ENCODE measurements around the gene NRGN.
A peak's percentile ranks its signal among the peaks of the same experiment; 100 is the strongest.

NRGN gene

GRCh38 chr11:124739479-124740276, at the start of gene NRGN:
TSS of gene NRGN (plus strand) at chr11:124739942. CDS start at chr11:124740085, 143 bp downstream.
- peak; percentile 72 for DNase-seq

- no peak for DNase-seq
Measured at GRCh38 chr11:124693142-124693541, 46.6 kb upstream of the NRGN start.

GRCh38 chr11:124699547-124699946, 40.2 kb upstream of the NRGN start:
- DNase-seq: no peak

- no peak for DNase-seq
Measured at GRCh38 chr11:124700028-124700427, 39.7 kb upstream of the NRGN start.

- no peak for DNase-seq
Measured at GRCh38 chr11:124707829-124708228, 31.9 kb upstream of the NRGN start.

- no peak for DNase-seq
Measured at GRCh38 chr11:124712392-124712791, 27.4 kb upstream of the NRGN start.

GRCh38 chr11:124716591-124716990, 23.2 kb upstream of the NRGN start:
- no peak for DNase-seq

GRCh38 chr11:124717421-124717785, 22.3 kb upstream of the NRGN start:
- no peak for DNase-seq

- no peak for DNase-seq
Measured at GRCh38 chr11:124717786-124718651, 21.7 kb upstream of the NRGN start.

- no peak for DNase-seq
Measured at GRCh38 chr11:124718801-124719200, 20.9 kb upstream of the NRGN start.

GRCh38 chr11:124719534-124719933, 20.2 kb upstream of the NRGN start:
- DNase-seq: no peak

GRCh38 chr11:124722176-124722575, 17.6 kb upstream of the NRGN start:
- DNase-seq: no peak

- DNase-seq: no peak
Measured at GRCh38 chr11:124724979-124725718, 14.6 kb upstream of the NRGN start.

- DNase-seq: no peak
Measured at GRCh38 chr11:124725719-124726105, 14.0 kb upstream of the NRGN start.

GRCh38 chr11:124727474-124727873, 12.3 kb upstream of the NRGN start:
- DNase-seq: no peak

GRCh38 chr11:124728134-124728533, 11.6 kb upstream of the NRGN start:
- no peak for DNase-seq

- no peak for DNase-seq
Measured at GRCh38 chr11:124729571-124729970, 10.2 kb upstream of the NRGN start.

GRCh38 chr11:124732230-124732629, 7.5 kb upstream of the NRGN start:
- no peak for DNase-seq

GRCh38 chr11:124736736-124737135, 3.0 kb upstream of the NRGN start:
- DNase-seq: no peak

- DNase-seq: no peak
Measured at GRCh38 chr11:124737638-124738305, 2.0 kb upstream of the NRGN start.

- no peak for DNase-seq
Measured at GRCh38 chr11:124738713-124739478, 846 bp upstream of the NRGN start.

GRCh38 chr11:124740277-124740882, 638 bp downstream of the NRGN start:
- DNase-seq: no peak
